ENCODE measurements around the gene PRICKLE3.
"Not testable (repeated sequence)": the region's sequence is repeated elsewhere in the genome, so short reads cannot be mapped to it uniquely, and the experiment has no call there.

The PRICKLE3 gene

GRCh38 chrX:49179358-49179757 lies 6.8 kb downstream of the PRICKLE3 start:
- DNase-seq, result no peak

DNA sequence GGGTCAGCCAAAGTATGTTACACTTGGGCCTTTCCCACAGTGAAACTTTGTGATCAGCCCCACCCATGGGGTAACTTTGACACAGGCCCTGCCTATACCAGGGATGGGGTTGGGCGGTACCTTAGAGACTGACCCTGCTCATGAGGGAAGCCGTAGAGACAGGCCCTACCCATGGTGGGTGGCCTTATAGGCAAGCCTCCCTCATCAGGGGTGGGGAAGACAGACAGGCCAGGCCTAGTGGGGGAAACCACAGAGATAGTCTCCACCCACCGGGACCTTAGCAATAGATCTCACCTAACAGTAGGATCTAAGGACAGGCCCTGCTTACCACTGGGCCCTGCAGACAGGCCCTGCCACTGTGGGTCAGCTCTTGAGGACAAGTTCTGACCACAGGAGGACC lies 7.6 kb downstream of the PRICKLE3 start:
- DNase-seq, result no peak

- DNase-seq, result no peak
These were observed 8.2 kb downstream of the PRICKLE3 start for GRCh38 chrX:49177873-49178480.

GRCh38 chrX:49177338-49177833 lies 8.8 kb downstream of the PRICKLE3 start:
- no peak for DNase-seq

DNA sequence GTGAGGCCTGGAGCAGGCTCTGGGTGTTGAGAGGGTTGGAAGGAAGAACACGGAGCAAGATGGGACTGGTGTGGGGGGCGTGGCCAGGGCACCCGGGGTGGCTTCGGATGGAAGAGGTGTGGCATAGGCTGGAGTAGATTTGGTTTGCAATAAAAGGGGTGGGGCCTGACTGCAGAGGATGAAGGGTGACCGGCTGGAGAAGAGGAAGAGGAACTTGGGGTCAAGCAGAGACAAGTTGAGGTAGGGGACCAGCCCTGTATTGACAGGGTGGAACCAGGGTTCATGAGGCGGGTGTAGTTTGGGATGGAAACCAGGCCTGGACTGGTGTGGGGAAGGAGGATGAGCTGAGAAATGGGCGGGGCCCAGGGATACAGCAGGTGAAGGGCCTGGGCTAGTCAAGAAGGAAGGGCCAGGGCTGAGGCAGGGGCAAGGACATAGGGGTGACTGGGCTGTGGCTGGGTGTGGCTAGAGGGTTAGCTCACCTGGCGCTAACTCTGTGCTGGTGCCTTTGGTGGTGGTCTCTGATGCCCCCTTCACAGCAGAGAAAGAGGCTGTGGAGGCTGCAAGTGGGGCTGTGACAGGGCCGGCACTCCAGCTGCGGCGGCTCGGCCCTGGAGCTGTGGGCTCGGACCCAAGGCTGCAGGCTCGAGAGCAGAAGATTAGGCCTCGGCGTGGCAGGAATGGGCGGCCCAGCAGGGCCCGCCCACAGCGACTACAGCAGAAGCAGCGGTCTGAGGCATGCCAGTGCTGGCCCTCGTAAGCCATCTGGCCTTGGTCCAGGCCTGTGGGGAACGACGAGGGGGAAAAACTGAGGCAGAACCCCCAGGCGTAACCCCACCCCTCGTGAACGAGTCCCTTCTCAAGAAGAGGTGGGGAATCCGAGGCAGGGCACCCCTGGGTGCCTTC lies 9.5 kb downstream of the PRICKLE3 start:
- no peak for DNase-seq

DNA sequence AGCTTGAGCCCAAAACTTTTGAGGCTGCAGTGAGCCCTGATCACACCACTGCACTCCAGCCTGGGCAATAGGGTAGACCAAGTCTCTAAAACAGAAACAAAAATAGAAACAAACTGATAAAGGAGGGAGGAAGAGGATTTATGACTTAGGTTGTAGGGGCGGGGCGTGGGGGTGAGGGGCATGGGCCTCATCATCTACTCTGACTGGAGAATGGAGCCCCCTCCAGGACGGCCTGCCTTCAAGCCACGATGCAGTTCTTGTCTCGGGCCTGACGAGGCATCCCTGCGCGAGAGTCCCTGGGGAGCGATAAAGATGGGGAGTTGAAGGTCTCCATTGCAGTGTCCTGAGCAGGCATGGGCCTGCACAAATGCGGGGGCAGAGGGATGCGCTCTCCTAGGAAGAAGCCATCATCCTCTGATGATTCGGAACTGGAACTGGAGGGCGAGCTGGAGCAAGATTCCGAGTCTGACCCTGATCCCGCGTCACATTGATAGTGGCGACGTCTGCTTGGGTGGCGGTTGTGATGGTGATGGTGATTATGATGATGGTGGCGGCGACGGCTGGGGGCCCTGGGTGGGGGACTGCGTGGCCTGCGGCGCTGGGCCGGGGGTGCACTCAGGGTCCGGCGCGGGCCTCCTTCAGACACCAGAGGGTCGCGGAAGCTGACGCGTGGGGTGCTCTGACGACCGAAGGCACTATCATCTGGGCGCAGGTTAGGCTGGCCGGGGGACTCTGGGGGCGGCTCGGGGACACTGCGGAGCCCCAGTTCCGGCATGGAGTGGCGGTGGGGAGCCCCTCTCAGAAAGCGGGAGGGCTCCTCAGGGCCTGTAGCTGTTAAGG lies 10.5 kb downstream of the PRICKLE3 start:
- no peak for DNase-seq

DNA sequence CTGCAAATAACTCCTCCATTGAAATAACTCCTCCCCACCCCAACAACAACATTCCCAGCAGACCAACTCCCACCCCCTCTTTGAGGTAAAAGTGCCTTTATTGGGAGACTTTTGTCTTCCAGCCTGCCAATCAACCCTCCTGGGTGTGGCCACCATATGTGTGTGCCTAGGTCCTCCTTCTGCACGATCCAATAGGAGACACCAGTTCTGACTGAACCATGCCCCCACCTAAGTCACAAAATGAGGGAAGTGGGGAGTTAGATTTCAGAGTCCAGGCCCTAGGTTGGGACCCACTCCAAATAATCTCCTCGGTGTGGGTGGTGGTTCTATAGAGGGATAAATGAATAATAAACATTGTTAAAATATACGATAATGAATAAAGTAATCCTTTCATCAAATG lies 11.4 kb downstream of the PRICKLE3 start:
- no peak for DNase-seq

DNA sequence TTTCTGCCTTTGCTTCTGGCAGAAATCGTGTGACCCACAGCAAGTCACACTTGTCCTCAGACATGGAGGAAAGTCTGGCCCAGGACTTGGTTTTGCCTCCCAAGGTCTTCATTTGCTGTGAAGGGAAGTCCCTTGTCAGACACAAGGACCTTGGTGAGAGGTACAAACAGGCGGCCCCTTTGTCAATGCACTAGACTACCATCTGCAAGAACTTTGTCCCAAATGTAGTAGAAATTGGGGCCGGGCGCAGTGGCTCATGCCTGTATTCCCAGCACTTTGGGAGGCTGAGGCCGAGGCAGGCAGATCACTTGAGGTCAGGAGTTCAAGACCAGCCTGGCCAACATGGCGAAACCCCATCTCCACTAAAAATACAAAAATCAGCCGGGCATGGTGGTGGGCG lies 12.6 kb downstream of the PRICKLE3 start:
- not testable (repeated sequence) for DNase-seq

- peak; percentile 82 for DNase-seq
These were observed 13.8 kb downstream of the PRICKLE3 start for GRCh38 chrX:49172280-49172780.

DNA sequence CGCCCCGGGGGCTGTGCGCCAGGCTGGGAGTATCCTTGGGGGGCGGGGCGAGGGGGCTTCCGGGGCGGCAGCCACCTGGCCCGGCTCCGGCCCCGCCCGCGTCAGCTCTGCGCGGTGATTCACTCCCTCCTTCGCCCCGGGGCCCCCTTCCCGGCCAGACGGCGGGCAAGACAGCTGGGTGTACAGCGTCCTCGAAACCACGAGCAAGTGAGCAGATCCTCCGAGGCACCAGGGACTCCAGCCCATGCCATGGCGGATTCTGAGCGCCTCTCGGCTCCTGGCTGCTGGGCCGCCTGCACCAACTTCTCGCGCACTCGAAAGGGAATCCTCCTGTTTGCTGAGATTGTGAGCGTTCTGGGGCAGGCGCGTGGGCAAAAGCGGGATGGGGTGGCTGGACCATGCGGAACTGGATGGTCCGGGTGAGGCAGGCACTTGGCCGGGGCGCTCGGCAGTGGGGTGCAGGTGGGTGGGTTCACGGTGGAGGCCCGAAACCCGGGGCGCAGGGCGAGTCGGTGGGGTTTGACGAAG lies 14.4 kb downstream of the PRICKLE3 start, which contains the start of gene PLP2:
PLP2 (plus strand) TSS at position 147 of the 528 bp plus-strand sequence; CDS start at position 250, 103 bp downstream.
- DNase-seq, result peak; percentile 81

DNA sequence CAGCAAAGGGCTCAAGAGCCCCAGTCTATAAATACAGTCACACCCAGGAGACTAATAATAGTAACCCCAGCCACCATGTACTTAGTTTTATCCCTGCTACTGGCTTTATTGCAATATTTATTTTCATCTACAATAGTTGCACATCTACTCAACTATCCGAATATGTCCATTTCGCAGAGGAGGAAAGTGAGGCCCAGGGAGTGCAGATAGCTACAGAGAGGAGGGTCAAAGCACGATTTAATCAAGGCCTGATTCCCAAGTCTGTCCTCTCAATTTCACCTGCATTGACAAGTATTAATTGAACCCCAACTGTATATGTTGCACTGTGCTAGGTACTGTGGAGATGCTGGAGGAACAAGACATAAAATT lies 18.4 kb downstream of the PRICKLE3 start:
- no peak for DNase-seq

DNA sequence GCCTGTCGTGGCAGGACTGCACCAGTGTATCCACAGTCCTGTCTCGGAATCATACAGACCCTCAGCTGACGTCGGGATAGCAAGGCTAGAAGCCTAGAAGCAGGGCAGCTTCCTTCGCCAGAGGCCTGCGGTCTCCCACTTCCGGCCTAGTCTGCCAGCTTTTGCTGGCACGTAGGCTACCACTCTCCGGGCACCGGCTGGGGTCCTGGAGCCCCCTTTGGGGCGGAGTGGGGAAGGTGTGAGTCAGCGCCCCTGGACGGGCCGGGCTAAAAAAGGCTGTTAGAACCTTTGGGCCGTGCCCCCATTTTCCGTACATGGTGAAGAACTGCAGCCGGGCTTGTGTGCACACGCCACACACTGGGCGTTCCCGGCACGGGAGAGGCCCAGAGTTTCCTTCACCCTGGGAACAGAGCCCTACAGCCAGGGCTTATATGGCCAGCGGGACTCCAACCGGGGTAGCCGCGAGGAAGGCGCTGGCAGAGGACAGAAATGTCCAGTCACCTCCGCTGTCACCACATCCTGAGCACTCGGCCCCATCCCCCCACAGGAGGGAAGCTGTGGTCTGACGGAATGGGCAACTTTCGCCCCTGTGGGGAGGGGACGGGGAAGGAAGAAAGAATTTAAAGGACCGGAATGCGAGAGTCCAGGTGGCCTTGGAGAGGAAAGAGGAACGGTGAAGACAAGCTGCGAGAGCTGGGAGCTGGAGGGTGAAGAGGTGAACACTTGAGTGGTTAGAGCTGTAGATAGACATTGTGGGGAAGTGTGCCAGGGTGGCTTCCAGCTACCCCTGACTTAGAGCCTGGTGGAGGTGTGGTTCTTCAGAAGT lies 19.0 kb downstream of the PRICKLE3 start:
- peak; percentile 85 for DNase-seq

GRCh38 chrX:49165901-49166881 lies 20.0 kb downstream of the PRICKLE3 start:
- DNase-seq, result peak; percentile 84

GRCh38 chrX:49164589-49165360 lies 21.4 kb downstream of the PRICKLE3 start:
- DNase-seq, result no peak

DNA sequence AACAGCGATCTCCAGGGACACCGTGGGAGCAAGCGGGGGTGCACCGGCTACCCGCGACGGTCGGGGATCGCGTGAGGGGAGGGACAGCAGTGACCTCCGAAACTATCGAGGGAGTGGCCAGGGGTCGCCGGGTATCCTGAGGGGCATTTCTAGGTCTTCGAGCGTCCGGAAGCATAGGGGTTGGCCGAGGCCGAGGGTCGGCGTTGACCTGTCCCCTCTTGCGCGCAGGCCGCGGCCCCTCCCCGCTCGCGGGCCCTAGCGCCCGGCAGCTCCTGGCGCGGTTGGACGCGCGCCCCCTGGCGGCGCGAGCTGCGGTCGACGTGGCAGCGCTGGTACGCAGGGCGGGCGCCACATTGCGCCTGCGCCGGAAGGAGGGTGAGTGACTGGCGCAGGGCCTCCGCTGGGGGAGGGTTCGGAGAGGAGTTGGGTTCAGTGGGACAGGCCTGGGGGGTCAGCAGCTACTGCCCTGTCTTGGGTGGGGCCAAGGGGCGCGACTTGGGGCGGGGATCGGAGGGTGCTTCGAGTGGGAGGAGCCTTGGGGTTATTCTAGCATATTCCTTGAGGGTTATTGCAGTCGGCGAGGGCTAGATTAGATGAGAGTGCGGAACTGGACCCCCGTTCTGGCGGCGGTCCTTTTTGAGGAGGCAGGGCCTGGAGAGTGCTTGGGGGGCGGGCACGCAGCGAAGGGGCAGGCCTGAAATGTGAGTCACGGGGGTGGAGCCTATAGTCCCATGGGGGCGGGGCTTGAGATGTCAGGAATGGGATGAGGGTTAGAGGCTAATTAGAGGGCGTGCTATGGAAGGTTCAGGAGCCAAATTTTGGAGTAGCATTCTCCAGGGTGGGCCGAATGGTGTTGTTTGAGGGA lies 22.4 kb downstream of the PRICKLE3 start:
- DNase-seq, result peak; percentile 90

- DNase-seq, result no peak
These were observed 23.6 kb downstream of the PRICKLE3 start, which contains the start of gene MAGIX for GRCh38 chrX:49162620-49163019. TSS of gene MAGIX (plus strand) at chrX:49162758. CDS start at chrX:49162890, 132 bp downstream.

GRCh38 chrX:49161632-49162031 lies 24.5 kb downstream of the PRICKLE3 start:
- no peak for DNase-seq

DNA sequence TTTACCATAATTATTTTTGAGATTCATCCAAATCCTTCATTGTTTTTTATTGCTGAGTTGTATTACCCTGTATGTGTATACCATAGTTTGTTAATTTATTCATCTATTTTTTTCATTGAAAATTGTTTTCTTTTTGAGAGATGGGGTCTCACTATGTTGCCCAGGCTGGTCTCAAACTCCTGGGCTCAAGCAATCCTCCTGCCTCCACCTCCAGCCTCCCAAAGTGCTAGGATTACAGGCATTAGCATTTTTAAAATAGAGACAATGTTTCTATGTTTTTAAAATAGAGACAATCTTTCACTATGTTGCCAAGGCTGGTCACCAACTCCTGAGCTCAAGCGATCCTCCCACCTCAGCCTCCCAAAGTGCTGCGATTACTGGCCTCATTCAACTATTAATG lies 25.3 kb downstream of the PRICKLE3 start:
- no peak for DNase-seq
